Measurements from ENCODE around the gene C12orf57.

Gene C12orf57

DNA sequence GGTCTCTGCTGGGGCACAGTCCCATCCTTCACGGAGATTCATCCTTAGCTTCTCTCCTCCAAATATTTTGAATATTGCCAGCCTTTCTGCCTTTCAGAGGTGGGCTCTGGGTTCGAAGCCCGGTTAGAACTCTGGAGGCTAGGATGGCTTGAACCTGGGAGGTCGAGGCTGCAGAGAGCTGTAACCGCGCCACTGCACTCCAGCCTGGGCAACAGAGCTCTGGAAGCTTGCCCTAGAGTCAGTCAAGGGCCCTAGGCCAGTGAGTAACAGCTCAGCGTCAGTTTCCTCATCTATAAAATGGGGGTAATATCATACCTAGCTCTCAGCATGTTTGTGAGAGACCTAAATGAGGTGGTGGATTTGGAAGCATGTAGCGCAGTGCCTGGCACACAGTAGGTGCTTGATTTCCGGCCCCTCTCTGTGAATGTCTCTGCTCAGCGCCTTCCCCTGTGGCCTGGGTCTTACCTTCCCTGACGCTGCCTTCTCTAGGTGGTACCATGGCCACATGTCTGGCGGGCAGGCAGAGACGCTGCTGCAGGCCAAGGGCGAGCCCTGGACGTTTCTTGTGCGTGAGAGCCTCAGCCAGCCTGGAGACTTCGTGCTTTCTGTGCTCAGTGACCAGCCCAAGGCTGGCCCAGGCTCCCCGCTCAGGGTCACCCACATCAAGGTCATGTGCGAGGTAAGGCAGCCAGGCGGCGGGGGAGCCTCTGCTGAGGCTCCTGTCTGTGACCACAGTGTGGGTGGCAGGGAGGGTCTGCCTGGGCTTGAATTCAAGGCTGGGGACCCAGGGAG, 10.7 kb downstream of the C12orf57 start:
- DNase-seq = no peak

DNA sequence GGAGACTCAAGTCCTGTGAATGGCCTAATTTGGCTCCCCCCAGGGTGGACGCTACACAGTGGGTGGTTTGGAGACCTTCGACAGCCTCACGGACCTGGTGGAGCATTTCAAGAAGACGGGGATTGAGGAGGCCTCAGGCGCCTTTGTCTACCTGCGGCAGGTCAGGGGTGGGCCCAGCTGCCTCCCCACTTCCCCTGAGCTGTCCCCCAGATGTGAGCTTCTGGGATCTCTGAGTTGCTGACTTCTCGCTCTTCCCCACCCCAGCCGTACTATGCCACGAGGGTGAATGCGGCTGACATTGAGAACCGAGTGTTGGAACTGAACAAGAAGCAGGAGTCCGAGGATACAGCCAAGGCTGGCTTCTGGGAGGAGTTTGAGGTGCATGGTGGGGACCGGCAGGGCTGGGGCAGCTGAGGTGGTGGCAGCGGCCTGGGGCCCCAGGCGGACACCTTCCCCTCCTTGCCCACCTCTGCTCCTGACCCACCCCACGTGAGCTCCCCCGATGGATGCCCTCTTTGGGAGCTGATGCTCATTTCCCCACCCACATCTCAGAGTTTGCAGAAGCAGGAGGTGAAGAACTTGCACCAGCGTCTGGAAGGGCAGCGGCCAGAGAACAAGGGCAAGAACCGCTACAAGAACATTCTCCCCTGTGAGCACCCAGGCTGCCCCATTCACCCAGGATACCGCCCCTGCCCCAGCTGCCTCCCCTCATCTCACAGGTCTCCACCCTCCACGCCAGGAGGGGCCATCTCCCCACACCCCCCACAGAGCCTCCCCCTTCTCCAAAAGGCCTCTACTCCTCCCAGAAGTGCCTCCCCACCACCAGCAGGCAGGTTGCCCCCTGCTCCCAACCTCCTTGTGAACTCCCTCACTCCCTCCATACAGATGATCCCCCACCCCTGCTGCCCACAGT, 11.5 kb downstream of the C12orf57 start:
- no peak for DNase-seq

DNA sequence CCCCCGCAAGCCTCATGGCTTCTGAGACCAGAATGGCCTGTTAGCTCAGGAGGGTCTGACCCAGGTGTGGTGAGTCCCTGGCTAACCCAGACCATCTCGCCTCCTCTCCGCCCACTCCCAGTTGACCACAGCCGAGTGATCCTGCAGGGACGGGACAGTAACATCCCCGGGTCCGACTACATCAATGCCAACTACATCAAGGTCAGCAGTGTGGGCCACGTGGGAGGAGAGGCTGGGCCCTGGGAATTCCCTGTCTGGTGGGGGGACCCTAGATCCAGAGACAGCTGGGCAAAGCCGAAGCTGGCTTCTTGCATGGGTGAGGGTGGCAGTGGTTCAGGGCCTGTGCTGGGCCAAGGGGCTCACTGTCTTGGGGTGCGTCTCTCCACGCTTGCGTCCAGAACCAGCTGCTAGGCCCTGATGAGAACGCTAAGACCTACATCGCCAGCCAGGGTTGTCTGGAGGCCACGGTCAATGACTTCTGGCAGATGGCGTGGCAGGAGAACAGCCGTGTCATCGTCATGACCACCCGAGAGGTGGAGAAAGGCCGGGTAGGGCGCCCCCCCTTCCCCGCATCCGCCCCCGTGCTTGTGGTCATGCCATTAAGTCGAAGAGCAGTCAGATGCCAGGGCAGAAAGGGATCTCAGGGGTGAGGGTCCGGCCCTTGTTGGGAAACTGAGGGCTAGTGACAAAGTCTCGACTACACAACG, 12.4 kb downstream of the C12orf57 start:
- DNase-seq = peak; percentile 79

DNA sequence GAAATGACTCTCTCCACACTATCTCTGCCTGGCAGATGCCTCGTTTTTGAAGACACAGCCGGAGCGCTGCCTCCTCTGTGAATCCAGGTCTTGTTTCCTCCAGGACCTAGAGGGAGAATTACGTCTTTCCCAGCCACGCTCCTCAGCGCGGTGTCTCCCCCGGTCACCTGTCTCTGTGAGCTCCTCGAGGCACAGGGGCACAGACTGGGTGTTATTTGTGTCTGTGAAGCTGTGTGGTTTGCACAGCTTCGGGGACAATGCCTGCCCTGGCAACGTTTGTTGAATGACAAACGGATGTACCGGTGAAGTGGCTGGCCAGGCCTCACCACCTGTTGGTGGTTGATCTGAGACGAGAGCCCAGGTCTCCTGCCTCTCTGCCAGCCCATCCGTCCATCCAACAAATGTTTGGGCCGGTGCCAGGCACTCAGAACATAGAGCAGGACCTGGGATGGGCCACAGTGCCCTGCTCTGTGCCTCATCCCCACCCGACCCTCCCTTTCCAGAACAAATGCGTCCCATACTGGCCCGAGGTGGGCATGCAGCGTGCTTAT, 13.4 kb downstream of the C12orf57 start:
- DNase-seq = no peak

DNA sequence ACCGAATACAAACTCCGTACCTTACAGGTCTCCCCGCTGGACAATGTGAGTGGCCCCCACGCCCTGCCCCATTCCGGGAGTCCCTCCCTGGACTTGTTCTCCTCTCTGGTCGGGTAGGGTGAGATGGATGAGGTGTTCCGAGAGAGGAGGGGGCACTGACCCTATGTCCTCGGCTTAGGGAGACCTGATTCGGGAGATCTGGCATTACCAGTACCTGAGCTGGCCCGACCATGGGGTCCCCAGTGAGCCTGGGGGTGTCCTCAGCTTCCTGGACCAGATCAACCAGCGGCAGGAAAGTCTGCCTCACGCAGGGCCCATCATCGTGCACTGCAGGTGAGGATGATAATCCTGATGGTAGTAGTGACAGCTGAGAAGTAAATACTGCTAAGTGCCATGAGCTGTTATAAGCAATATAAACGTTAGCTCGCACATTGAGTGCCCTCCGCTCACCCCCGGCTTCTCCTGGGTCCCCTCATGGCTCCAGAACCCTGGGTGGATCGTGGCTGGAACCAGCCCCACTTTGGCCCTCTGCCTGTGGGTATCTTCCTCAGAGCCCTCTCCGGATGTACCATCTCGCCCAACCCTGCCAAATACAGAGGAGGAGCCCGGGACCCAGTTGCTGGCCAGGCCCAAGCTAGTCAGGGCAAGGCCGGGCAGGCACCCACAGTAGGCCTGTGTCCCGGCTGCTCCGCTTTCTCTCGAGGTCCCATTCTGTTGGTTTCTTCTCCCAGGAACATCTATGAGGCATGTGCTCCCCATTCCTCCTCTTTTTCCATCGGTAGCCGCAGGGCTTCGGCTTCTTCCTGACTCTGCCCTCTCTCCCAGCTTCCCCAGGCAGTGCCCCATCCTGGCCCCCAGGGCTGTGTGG, 14.2 kb downstream of the C12orf57 start:
- no peak for DNase-seq

DNA sequence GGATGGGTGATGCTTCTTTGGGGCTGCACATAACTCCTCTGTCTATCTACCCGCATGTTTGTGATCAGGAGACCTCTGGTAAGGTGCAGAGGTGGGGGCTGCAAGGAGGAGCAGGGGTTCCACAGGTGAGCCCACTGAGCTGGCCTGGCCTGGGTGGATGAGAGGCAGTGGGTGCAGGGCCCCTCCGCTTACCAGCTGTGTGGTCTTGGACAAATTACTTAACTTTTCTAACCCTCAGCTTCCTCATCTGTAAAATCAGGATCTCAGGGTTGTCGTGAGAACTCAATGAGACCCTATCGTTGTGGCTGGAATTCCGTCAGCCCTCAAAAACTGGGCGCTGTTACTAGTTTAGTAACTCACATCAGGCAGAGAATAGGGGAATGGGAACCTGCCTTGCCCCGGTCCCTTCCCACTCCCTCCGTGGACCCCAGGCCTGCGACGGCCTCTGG, 14.8 kb downstream of the C12orf57 start:
- peak; percentile 53 for DNase-seq

DNA sequence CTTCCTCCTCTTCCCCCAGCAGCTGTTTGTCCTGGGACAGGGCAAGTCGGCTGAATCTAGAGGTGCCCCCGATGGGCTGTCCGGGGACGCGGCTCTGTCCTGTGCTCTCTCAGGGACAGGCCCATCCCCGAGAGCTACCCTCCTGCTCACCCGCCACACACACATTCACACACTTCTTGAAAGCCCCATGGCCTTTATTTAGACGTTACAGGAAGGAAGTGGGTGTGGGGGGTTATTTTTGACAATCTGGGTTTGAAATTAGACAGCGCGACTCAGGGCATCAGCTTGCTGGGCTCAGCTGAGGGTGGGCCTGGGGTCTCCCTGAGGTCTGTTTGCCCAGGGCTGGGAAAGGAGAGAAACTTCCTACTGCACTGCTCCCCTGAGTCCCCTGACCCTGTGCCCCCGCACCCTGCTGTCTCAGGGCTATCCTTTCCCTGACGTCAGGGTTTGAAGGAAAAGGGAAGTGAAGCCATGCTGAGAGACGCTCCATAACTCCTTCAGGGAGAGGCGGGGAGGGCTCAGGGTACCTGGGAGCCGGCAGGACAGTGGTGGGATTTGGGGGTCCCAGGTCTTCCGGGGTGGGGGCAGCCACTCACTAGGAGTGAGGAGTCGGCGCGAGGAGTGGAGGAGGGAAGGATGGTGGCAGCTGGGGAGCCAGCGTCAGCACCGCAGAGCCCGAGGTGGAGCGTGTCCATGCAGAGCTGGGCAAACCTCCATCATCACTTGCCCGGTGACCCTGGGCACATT, 15.4 kb downstream of the C12orf57 start:
- peak; percentile 90 for DNase-seq

DNA sequence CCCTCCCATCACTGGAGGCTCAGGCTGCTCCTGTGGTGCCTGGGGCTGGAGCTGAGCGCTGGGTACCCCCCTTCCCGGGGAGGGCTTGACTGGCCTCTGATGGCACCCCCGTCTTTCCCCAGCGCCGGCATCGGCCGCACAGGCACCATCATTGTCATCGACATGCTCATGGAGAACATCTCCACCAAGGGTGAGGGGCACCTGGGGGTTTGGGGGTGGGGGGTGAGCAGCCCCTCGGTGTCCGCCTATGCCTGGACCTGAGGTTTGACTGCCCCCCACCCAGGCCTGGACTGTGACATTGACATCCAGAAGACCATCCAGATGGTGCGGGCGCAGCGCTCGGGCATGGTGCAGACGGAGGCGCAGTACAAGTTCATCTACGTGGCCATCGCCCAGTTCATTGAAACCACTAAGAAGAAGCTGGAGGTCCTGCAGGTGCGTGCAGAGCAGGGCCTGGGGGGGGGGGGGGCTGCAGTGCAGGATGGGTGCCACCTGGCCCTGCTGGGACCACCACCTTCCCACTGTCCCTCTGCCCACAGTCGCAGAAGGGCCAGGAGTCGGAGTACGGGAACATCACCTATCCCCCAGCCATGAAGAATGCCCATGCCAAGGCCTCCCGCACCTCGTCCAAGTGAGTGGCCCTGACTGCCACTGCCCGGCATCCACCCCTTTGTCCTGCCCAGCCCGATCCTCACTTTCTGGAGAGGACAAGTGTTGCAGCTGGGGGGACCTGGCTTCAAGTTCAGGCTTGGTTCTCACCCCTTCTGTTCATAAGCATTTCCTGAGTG, 16.2 kb downstream of the C12orf57 start:
- DNase-seq = no peak

DNA sequence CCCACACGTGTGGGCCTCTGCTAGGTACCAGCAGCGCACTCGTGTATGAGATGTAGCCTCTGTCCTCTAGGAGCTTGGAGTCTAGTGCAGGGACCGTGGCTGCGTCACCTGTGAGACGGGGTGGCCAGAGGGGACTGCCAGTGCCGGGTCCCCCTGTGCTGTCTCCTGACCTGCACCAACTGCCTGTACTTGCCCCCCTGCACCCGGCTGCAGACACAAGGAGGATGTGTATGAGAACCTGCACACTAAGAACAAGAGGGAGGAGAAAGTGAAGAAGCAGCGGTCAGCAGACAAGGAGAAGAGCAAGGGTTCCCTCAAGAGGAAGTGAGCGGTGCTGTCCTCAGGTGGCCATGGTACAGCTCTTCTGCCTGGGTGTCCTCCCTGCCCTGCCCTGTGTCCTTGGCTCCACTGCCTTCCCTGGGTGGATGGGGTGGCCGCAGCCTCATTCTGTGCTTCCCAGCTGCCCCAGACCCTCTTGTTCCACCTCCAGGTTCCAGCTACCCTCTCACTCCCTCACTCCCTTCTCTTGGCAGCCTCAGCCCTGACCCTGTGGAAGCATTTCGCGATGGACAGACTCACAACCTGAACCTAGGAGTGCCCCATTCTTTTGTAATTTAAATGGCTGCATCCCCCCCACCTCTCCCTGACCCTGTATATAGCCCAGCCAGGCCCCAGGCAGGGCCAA, 16.9 kb downstream of the C12orf57 start:
- peak; percentile 76 for DNase-seq

DNA sequence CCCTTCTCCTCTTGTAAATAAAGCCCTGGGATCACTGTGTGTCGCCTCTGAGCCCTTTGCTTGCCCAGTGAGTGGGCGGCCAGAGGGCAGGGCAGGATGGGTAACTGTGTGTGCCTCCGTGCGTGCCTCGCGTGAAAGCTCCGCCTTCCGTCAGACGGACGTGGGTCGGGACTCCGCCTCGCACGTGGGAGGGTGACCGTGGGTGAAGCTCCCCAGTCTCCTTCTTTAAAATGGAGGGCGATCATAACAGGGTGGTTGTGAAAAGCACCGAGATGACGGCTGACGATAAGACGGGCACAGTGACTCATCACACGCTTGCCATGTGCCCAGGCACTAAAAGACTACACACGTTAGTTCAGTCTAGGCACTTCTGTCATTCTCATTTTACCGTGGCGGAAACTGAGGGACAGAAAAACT, 17.5 kb downstream of the C12orf57 start:
- peak; percentile 92 for DNase-seq

DNA sequence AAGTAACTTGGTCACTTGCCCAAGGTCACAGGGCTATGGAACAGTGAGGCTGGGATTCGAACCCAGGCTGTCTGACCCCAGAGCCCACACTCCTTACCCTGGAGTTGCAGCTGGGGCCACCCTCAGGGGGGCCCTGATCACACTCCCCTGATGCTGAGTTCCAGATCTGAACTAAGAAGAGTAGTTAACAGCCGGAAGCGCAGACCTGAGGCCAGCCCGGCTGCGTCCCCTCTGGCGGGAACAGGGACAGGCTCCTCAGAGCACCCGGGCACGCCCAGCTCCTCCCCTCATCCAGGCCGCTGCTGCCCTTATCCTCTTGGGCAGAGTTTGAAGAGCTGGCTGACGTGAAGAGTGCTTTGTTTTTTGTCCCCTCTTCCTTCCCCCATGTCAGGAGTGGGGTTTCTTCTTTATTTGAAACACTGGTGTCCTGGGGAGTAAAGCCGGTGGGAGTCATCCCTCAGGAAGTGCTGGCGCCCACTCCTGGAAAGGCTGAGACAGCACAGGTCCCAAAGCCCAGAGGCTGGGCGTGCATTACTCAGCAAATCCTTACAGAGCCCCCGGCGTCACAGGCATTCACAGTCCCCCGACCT, 18.0 kb downstream of the C12orf57 start:
- peak; percentile 95 for DNase-seq

DNA sequence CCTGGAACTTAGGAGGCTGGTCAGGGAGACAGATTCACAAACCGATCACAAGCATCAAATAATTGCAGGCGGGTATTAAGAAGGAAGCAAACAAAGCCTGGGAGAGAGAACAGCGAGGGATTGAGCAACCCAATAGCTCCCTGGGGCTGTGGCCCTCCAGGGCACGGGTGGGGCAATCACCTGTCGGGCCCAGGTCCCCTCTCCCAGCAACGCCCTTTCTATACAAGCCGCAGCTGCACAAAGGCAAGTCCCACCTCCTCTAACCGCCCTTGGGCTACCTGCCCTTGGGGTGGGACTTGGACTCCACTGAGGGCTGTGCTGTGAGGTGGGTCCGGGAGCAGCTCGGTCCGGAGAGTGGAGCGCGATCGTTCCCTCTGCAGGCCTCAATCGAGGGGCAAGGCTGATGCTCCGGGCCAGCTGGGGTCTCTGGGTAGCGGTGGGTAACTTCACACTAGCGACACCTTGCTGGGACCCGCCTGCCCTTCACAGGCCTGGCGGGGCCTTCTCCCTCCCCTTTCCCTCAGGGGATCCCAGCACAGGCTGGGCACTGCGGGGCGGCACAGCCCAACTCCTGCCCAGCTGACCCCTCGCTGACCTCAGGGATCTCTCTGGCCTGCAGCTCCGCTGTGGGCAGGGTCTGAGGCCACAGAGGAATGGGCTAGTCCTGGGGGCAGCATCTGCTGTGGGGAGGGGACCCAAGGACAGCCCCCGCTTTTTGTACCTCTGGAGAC, 18.6 kb downstream of the C12orf57 start:
- DNase-seq = no peak

DNA sequence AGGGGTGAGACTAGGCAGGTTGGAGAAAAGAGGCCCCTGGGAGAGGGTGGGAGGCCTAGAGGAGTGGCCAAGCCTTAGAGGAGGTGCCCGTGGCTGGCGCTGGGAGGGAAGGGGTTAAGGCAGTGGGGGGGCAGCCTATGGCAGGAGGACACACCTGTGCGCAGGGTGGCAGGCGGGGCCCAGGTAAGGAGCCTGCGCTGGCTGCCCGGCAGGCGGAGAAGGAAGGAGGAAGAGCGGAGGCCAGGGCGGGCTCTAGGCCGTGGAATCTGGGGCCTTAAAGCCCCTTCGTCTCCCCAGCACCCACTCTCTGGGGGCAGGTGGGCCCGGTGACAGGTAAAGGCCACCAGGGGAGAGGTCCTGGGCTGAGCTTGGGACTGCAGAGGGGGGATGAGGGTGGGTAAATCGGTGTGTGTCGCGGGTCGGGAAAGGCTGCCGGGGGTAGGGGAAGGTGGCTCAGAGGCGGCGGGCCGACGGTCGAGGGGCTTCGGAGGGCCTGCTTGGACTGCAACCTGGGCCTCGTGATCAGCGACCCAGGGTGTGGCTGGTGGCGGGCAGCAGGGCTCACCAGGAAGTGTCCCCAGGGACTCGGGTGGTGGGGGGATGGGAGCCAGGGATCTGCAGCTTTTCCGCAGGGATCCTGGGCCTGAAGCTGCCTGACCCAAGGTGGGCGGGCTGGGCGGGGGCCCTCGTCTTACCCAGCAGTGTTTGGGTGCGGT, 19.4 kb downstream of the C12orf57 start:
- no peak for DNase-seq

DNA sequence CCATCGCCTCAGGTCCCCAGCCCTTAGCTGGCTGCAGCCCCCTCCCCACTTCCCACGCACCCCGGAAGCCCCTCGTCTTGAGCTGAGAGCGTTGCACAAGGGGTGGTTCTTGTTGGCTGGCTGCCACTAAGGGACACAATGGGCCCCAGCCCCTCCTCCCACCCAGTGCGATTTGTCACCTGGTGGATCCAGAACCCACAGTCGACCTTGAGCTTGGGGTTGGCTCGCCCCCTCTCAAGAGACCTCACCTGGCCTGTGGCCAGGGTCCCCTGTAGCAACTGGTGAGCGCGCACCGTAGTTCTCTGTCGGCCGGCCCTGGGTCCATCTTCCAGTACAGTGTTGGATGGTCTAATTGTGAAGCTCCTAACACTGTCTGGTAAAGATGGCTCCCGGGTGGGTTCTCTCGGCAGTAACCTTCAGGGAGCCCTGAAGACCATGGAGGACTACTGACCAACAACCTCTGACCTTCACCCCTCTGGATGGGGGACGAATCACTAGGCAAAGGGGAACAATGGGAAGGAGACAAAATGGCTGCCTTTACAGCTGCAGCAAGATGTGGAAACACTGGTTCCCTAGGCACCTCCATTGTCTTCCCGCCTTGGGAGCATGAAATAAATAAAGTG, 20.1 kb downstream of the C12orf57 start:
- DNase-seq = no peak

DNA sequence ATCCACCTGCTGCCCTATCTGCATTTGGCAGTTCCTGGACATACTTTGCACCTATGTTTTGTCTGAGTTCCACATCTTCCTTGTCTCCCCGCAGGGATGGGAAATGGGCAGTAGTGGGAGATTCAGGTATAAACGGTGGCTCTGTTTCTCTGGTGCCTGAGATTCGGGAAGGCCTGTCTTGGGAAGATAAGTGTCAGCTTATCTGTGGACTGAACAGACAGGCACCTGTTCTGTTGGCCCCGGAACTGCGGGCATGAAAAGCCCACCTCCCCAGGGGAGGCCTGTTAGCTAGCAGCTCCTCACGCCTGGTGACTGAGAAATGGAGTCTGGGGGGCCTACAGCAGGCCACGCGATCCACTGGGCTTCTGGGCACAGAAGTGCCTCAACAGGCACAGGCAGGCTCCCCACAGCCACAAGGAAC, 20.8 kb downstream of the C12orf57 start:
- peak; percentile 48 for DNase-seq

DNA sequence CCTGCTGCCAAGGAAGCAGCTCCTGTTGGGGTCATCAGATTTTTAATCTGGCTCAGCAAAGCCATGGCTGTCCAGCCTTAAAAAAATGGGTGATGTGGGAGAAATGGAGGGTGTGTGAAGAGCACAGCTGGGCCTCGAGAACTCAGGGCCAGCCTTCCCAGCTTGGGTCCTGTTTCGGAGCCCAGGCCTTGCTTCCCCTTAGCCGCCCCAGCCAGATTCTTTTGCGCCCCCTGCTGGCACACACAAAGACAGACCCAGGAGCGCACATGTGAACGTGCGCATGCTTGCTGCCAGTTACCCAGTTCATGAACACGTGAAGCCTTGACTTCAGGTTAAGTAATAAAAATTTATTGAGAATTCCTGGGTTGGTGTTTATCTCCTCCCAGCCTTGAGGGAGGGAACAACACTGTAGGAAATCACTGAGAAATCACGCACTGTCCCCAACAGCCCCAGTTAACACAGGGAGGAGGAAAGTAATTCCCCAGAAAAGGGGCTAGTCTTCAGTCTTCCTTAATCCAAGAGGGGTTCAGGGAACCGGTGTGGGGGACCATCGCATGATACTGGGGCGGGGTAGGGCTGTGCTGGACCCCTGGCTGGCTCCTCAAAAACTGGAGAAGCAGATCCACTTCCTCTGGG, 21.3 kb downstream of the C12orf57 start:
- peak; percentile 96 for DNase-seq

DNA sequence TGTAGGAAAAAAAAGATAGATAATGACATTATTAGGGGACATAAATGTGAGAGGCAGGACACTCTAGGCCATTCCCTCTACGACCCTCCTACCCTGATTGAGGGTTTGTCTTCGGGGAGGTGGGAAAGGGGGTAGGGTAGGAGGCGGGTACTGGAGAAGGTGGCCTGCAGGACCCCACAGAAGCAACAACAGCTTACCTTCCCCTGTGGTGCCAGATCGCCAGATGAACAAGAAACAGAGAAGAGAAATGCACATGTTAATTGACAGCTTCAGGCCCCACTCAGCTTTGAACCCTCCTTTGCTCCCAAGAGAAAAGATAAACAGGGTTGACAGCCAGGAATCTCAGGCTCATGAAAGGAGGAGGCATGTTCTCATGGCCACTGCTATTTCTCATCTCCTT, 21.9 kb downstream of the C12orf57 start:
- no peak for DNase-seq

Measured in hematopoietic multipotent progenitor cell treated with erythropoietin and hydrocortisone succinate and interleukin-3 and kit ligand, for 4 days (in vitro differentiated cells).